ENCODE results near the gene ITGAE.

ITGAE gene

DNA sequence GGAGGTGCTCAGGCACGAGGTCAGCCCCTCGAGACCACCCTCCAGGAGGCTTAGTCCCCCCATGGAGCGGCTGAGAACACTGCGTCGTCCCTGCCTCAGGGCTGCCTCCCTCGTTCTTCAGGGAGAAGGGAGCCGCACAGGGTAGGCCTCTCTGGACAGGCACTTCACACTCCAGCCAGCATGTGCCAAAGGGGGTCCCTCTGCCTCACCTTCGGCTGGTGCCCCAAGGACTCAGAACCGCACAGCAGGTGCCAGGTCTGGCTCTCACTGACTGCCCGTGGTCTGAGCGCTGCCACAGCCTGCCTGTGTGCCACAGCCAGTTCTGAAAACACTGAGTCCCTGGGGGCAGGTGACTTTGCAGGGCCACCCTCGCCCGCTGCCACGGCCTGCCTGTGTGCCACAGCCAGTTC is 112.1 kb downstream of the ITGAE start:
- H3K4me1 ChIP-seq (ENCODE audit: control insufficient read depth, insufficient read depth, low read length): no peaks in the 10 kb centered on the region; the same call in 1 of the 2 replicates
- POLR2A ChIA-PET: no interaction called here

DNA sequence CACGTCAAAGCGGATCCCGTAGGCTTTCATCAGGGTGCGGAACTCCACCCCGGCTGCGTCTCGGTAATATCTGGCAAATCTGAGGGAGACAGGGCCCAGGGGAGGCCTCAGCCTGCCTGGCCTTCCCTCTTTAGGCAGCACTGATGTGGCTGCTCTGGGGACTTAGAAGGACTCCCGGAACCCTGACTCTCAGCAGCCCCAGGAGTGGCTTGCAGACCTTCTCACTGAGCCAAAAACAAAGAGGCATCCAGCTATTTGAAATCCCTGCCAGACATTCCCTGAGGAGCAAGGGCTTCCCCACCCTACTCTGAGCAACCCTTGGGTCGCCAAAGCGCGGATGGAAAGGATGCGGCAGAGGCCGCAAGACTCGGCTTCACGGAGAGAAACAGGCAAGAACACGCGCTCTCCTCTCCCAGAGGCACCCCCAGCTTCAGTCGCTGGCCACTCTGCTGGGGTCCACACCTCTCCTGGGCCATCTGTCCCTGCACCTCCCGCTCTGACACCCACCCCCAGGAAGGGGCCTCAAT is 112.9 kb downstream of the ITGAE start:
- no peak overlapping the region for H3K4me3 ChIP-seq (ENCODE audit: low read depth, low read length)
- no peaks in the 10 kb centered on the region for H3K36me3 ChIP-seq (ENCODE audit: control insufficient read depth in 2 of 2, insufficient read depth in 1 of 2, low read length in 2 of 2)
- ChIA-PET CTCF (interaction anchor here (0.6 kb wide), 1 partner anchor 260 kb away, joined by 4 read pairs; no protein-coding TSS in a partner anchor), POLR2A (no interaction called here)
- H3K27ac ChIP-seq (ENCODE audit: extremely low read depth, low read depth, low read length): no peak overlapping the region
- TF ChIP-seq ZNF571 (tag by site-specific recombination; IDR thresholded peaks at IDR 0.05) (no peak), ZBTB17 (tag by site-specific recombination; IDR thresholded peaks at IDR 0.05) (peak; percentile 33; the same call in 1 of the 2 replicates)
- TF ChIP-seq, protein P1, sequence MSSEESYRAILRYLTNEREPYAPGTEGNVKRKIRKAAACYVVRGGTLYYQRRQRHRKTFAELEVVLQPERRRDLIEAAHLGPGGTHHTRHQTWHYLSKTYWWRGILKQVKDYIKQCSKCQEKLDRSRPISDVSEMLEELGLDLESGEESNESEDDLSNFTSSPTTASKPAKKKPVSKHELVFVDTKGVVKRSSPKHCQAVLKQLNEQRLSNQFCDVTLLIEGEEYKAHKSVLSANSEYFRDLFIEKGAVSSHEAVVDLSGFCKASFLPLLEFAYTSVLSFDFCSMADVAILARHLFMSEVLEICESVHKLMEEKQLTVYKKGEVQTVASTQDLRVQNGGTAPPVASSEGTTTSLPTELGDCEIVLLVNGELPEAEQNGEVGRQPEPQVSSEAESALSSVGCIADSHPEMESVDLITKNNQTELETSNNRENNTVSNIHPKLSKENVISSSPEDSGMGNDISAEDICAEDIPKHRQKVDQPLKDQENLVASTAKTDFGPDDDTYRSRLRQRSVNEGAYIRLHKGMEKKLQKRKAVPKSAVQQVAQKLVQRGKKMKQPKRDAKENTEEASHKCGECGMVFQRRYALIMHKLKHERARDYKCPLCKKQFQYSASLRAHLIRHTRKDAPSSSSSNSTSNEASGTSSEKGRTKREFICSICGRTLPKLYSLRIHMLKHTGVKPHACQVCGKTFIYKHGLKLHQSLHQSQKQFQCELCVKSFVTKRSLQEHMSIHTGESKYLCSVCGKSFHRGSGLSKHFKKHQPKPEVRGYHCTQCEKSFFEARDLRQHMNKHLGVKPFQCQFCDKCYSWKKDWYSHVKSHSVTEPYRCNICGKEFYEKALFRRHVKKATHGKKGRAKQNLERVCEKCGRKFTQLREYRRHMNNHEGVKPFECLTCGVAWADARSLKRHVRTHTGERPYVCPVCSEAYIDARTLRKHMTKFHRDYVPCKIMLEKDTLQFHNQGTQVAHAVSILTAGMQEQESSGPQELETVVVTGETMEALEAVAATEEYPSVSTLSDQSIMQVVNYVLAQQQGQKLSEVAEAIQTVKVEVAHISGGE (tag by site-specific recombination; conservative IDR thresholded peaks at IDR 0.05; ENCODE audit: low read depth): no peak
- no peaks in the 10 kb centered on the region; the same call in 1 of the 2 replicates for H3K4me1 ChIP-seq (ENCODE audit: control insufficient read depth, insufficient read depth, low read length)
- no peaks in the 10 kb centered on the region for H3K9me3 ChIP-seq (ENCODE audit: control insufficient read depth, insufficient read depth, low read depth, low read length)

More for the DNA sequence above, 112.1 kb downstream of the ITGAE start:
- TF ChIP-seq ZNF341 (tag by site-specific recombination; IDR thresholded peaks at IDR 0.05; ENCODE audit: low read depth): no peak
- no peak for TF ChIP-seq ZBTB17 (tag by site-specific recombination; IDR thresholded peaks at IDR 0.05)
- no peak for TF ChIP-seq ZSCAN16 (tag by site-specific recombination; IDR thresholded peaks at IDR 0.05)
- TF ChIP-seq, protein P2, sequence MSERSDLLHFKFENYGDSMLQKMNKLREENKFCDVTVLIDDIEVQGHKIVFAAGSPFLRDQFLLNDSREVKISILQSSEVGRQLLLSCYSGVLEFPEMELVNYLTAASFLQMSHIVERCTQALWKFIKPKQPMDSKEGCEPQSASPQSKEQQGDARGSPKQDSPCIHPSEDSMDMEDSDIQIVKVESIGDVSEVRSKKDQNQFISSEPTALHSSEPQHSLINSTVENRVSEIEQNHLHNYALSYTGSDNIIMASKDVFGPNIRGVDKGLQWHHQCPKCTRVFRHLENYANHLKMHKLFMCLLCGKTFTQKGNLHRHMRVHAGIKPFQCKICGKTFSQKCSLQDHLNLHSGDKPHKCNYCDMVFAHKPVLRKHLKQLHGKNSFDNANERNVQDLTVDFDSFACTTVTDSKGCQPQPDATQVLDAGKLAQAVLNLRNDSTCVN (tag by site-specific recombination; optimal IDR thresholded peaks at IDR 0.05): no peak
- no peak for TF ChIP-seq ZNF830 (tag by site-specific recombination; IDR thresholded peaks at IDR 0.05; ENCODE audit: low read depth)
- TF ChIP-seq, protein P3, sequence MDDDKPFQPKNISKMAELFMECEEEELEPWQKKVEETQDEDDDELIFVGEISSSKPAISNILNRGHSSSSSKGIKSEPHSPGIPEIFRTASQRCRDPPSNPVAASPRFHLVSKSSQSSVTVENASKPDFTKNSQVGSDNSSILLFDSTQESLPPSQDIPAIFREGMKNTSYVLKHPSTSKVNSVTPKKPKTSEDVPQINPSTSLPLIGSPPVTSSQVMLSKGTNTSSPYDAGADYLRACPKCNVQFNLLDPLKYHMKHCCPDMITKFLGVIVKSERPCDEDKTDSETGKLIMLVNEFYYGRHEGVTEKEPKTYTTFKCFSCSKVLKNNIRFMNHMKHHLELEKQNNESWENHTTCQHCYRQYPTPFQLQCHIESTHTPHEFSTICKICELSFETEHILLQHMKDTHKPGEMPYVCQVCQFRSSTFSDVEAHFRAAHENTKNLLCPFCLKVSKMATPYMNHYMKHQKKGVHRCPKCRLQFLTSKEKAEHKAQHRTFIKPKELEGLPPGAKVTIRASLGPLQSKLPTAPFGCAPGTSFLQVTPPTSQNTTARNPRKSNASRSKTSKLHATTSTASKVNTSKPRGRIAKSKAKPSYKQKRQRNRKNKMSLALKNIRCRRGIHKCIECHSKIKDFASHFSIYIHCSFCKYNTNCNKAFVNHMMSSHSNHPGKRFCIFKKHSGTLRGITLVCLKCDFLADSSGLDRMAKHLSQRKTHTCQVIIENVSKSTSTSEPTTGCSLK (tag by site-specific recombination; IDR thresholded peaks at IDR 0.05): no peak
- TF ChIP-seq, protein P4, sequence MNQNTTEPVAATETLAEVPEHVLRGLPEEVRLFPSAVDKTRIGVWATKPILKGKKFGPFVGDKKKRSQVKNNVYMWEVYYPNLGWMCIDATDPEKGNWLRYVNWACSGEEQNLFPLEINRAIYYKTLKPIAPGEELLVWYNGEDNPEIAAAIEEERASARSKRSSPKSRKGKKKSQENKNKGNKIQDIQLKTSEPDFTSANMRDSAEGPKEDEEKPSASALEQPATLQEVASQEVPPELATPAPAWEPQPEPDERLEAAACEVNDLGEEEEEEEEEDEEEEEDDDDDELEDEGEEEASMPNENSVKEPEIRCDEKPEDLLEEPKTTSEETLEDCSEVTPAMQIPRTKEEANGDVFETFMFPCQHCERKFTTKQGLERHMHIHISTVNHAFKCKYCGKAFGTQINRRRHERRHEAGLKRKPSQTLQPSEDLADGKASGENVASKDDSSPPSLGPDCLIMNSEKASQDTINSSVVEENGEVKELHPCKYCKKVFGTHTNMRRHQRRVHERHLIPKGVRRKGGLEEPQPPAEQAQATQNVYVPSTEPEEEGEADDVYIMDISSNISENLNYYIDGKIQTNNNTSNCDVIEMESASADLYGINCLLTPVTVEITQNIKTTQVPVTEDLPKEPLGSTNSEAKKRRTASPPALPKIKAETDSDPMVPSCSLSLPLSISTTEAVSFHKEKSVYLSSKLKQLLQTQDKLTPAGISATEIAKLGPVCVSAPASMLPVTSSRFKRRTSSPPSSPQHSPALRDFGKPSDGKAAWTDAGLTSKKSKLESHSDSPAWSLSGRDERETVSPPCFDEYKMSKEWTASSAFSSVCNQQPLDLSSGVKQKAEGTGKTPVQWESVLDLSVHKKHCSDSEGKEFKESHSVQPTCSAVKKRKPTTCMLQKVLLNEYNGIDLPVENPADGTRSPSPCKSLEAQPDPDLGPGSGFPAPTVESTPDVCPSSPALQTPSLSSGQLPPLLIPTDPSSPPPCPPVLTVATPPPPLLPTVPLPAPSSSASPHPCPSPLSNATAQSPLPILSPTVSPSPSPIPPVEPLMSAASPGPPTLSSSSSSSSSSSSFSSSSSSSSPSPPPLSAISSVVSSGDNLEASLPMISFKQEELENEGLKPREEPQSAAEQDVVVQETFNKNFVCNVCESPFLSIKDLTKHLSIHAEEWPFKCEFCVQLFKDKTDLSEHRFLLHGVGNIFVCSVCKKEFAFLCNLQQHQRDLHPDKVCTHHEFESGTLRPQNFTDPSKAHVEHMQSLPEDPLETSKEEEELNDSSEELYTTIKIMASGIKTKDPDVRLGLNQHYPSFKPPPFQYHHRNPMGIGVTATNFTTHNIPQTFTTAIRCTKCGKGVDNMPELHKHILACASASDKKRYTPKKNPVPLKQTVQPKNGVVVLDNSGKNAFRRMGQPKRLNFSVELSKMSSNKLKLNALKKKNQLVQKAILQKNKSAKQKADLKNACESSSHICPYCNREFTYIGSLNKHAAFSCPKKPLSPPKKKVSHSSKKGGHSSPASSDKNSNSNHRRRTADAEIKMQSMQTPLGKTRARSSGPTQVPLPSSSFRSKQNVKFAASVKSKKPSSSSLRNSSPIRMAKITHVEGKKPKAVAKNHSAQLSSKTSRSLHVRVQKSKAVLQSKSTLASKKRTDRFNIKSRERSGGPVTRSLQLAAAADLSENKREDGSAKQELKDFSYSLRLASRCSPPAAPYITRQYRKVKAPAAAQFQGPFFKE (tag by site-specific recombination; IDR thresholded peaks at IDR 0.05; ENCODE audit: borderline replicate concordance): no peak
- TF ChIP-seq ZNF391 (tag by site-specific recombination; IDR thresholded peaks at IDR 0.05; ENCODE audit: borderline replicate concordance, low read depth): no peak
- no peak for TF ChIP-seq EGR2 (tag by site-specific recombination; IDR thresholded peaks at IDR 0.05; ENCODE audit: low read depth)
- TF ChIP-seq ZNF274 (IDR thresholded peaks at IDR 0.05; ENCODE audit: low read length): no peak
- TF ChIP-seq ZNF274 (tag by site-specific recombination; IDR thresholded peaks at IDR 0.05; ENCODE audit: borderline replicate concordance): no peak
- no peak for TF ChIP-seq ZNF37A (tag by site-specific recombination; IDR thresholded peaks at IDR 0.05)
- TF ChIP-seq, protein P5, sequence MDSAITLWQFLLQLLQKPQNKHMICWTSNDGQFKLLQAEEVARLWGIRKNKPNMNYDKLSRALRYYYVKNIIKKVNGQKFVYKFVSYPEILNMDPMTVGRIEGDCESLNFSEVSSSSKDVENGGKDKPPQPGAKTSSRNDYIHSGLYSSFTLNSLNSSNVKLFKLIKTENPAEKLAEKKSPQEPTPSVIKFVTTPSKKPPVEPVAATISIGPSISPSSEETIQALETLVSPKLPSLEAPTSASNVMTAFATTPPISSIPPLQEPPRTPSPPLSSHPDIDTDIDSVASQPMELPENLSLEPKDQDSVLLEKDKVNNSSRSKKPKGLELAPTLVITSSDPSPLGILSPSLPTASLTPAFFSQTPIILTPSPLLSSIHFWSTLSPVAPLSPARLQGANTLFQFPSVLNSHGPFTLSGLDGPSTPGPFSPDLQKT (IDR thresholded peaks at IDR 0.05; ENCODE audit: borderline replicate concordance, low read depth, low read length): no peak
- TF ChIP-seq ZNF654 (tag by site-specific recombination; IDR thresholded peaks at IDR 0.05; ENCODE audit: low read depth): no peak
- TF ChIP-seq ZNF248 (tag by site-specific recombination; IDR thresholded peaks at IDR 0.05): no peak
- no peak for TF ChIP-seq MYNN (tag by site-specific recombination; IDR thresholded peaks at IDR 0.05; ENCODE audit: borderline replicate concordance)
- CTCF ChIA-PET: no interaction called here
- H3K36me3 ChIP-seq (ENCODE audit: control insufficient read depth in 2 of 2, insufficient read depth in 1 of 2, low read length in 2 of 2): no peaks in the 10 kb centered on the region; a peak in 1 of 3 replicates
- no peak overlapping the region for H3K4me3 ChIP-seq (ENCODE audit: low read depth, low read length)
- H3K27ac ChIP-seq (ENCODE audit: extremely low read depth, low read depth, low read length): no peak overlapping the region
- H3K9me3 ChIP-seq (ENCODE audit: control insufficient read depth, insufficient read depth, low read depth, low read length): no peaks in the 10 kb centered on the region

All from HEK293 (cell line).